Ascending aorta (tissue), 2 donors: Measurements from ENCODE around the gene LIPK. TPM values are rescaled to one million over a fixed set of nuclear protein-coding genes. Genes with fewer than 3 reads are reported as not detected.
A peak's percentile ranks its signal among the peaks of the same experiment; 100 is the strongest.
"Not testable (repeated sequence)": the region's sequence is repeated elsewhere in the genome, so short reads cannot be mapped to it uniquely, and the experiment has no call there.

Source experiments
- DNase-seq, 2 donors: peaks; one replicate each; pipeline ENCODE4 v3.0.0-alpha.2; 2019; ENCODE audit warnings: low spot score in 2 of 2
- H3K27ac ChIP-seq, 2 donors: fragments of 200-600 bp; sonication (generic); one replicate each; pipeline ENCODE4 v1.5.1; 2016 to 2017; ENCODE audit warnings: mild to moderate bottlenecking in 1 of 2
- H3K27me3 ChIP-seq: fragments of 200-600 bp; sonication (generic); one replicate; pipeline ENCODE4 v1.5.1; 2017
- H3K36me3 ChIP-seq, 2 donors: fragments of 200-600 bp; sonication (generic); one replicate each; pipeline ENCODE4 v1.5.1; 2016
- H3K4me1 ChIP-seq, 2 donors: fragments of 200-600 bp; sonication (generic); one replicate each; pipeline ENCODE4 v1.5.1; 2016 to 2017; ENCODE audit warnings: mild to moderate bottlenecking in 1 of 2
- H3K4me3 ChIP-seq, 2 donors: fragments of 200-600 bp; sonication (generic); one replicate each; pipeline ENCODE4 v1.5.1; 2016 to 2017; ENCODE audit warnings: mild to moderate bottlenecking in 1 of 2
- H3K9me3 ChIP-seq, 2 donors: fragments of 200-600 bp; sonication (generic); one replicate each; pipeline ENCODE4 v1.5.1; 2016
- intact Hi-C: fragments of 100-400 bp; cut with DNase I; formaldehyde crosslinking; loops from one replicate; pipeline ENCODE4 v1.15.1; 2023
- total RNA-seq: library from RNA; depleted of rRNA; stranded (reverse); fragments of >200 nt; gene quantifications from one replicate; pipeline ENCODE4 v1.1.0, GENCODE V29; 2016
- TF ChIP-seq, protein P1 (sequence below), 3 experiments: fragments of 200-600 bp in 2 of 3; fragments of 450-650 bp in 1 of 3; sonication (generic) in 2 of 3; IDR thresholded peaks; one replicate each; pipeline ENCODE4 v1.5.1; 2016 to 2019; ENCODE audit warnings: antibody characterized with exemption in 3 of 3, mild to moderate bottlenecking in 1 of 3, moderate library complexity in 1 of 3

LIPK gene
- total RNA-seq, 1 donor from 2014 or later: not detected

DNA sequence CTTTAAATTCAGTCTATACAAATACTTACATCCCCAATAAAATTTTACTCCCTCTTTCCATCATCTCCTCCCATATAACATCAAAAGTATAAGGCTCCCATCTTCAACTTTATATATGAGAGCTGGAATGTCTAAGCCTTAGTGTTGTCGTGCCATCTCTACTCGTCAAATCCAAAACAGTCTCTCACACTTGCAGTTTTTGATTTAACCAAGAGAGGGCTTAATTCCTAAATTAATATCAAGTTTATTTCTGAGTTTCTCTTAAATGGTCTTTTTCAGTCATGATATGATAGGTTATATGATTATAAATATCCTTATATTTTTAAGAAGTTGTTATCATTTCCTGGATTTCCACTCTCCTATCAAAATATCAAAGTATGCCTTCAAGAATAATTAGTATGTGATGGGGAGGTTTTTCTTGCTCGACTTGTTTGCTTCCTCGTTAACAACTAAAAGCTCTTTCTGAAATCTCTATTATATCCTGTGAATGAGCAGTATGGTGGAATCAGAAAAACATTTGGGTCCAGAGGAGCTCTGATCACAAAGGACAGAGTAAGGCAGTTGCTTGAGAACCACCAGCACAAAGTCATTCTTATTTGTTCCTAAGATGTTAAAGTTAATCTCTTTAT lies 12.5 kb upstream of the LIPK start:
- Histone ChIP-seq H3K9me3 (no peaks in the 10 kb centered on the region), H3K27me3 (no peaks in the 10 kb centered on the region), H3K4me1 (no peaks in the 10 kb centered on the region), H3K36me3 (no peaks in the 10 kb centered on the region), H3K4me3 (no peak overlapping the region), H3K27ac (no peak overlapping the region)
- TF ChIP-seq, protein P1, sequence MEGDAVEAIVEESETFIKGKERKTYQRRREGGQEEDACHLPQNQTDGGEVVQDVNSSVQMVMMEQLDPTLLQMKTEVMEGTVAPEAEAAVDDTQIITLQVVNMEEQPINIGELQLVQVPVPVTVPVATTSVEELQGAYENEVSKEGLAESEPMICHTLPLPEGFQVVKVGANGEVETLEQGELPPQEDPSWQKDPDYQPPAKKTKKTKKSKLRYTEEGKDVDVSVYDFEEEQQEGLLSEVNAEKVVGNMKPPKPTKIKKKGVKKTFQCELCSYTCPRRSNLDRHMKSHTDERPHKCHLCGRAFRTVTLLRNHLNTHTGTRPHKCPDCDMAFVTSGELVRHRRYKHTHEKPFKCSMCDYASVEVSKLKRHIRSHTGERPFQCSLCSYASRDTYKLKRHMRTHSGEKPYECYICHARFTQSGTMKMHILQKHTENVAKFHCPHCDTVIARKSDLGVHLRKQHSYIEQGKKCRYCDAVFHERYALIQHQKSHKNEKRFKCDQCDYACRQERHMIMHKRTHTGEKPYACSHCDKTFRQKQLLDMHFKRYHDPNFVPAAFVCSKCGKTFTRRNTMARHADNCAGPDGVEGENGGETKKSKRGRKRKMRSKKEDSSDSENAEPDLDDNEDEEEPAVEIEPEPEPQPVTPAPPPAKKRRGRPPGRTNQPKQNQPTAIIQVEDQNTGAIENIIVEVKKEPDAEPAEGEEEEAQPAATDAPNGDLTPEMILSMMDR (IDR thresholded peaks at IDR 0.05): peak in 1 of 3 experiments; percentile 6
- no peak for DNase-seq
- intact Hi-C loops: no loop called here

DNA sequence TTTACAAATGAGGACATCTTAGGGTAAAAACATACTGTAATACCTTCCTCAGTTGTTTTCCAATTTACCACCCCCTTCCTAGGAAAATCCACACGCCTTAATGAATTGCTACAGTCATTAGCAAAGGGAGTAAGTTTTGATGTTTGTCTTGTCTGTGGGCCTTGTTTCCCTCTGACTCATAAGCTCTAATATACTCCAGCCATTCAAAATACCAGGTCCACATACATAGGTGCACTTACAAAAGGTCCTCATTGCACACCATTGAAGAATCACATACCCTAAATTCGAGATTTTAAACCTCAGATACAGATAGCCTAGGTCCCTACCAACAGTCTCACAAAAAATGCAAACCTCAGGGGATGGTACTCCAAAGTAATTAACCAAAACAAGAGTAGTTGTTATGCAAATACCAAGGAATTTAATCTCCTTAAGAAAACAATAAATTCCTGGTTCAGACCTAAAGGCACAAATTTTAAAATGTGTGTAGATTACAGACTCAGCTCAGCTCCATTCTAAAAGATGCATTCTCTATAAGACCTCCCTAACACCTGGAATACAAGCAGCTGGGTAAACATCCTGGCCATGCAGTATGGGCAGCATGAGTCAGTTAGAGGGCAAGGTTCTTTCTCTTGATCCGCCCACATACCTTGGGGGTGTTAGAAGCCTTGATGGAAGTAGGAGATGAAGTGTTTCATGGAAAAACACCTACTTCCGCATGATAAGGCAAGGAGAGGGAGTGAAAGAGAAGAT lies 3.0 kb upstream of the LIPK start:
- Histone ChIP-seq H3K36me3 (no peaks in the 10 kb centered on the region), H3K9me3 (no peaks in the 10 kb centered on the region), H3K4me1 (no peaks in the 10 kb centered on the region), H3K27ac (no peak overlapping the region), H3K27me3 (no peaks in the 10 kb centered on the region), H3K4me3 (no peak overlapping the region)
- TF ChIP-seq, protein P1 (IDR thresholded peaks at IDR 0.05): no peak
- no peak for DNase-seq
- intact Hi-C loops: no loop called here

DNA sequence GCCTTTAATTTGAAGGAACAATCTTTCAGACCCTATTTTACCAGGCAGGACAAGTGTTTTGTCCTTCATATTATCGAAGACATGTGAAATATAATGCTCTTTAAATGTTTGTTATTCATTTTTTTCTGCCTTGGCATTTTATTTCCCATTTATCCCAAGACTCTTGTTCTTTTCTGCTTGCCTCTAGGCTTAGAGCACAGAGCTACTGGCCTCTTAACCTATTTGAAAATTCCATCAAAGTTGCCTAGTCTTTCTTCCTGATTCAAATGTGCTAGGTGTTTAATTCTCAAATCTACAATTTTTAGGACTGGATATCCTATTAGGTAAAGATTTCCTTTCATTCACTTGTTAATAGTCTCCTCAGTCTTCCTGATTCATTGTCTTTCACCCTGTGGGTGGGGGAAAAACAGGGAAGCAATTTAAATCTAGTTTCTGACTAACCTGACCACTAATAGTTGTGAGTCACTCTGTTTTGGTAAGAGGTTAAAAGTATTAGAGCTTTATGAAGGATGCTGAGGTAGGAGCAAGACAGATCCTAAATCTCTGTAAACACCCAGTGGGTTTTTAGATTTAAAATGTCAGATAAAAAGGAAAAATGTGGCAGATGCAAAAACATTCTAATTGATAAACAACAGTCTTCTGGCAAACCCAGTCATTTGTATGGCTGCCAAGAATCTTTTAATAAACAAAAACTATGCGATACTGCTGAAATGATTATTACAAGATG lies 1.5 kb downstream of the LIPK start:
- intact Hi-C loops: no loop called here
- Histone ChIP-seq H3K4me3 (no peak overlapping the region), H3K27ac (no peak overlapping the region), H3K27me3 (no peaks in the 10 kb centered on the region), H3K9me3 (no peaks in the 10 kb centered on the region), H3K36me3 (no peaks in the 10 kb centered on the region), H3K4me1 (no peaks in the 10 kb centered on the region)
- TF ChIP-seq, protein P1 (IDR thresholded peaks at IDR 0.05): no peak
- no peak for DNase-seq

DNA sequence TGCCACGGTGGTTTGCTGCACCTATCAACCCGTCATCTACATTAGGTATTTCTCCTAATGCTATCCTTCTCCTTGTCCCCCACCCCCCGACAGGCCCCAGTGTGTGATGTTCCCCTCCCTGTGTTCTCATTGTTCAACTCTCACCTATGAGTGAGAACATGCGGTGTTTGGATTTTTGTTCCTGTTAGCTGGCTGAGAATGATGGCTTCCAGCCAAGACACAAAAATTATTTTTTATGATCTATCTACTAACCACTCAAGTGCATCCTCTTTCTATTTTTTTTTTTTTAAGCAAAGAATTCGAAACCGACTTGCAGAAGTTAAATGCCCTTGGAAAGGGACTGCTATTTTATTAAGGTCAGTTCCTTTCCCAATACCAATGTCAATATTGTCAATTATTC lies 3.3 kb downstream of the LIPK start:
- H3K4me1 ChIP-seq, H3K4me3 ChIP-seq, H3K27ac ChIP-seq, H3K27me3 ChIP-seq, H3K9me3 ChIP-seq, DNase-seq, H3K36me3 ChIP-seq, intact Hi-C loops: not testable (repeated sequence)

DNA sequence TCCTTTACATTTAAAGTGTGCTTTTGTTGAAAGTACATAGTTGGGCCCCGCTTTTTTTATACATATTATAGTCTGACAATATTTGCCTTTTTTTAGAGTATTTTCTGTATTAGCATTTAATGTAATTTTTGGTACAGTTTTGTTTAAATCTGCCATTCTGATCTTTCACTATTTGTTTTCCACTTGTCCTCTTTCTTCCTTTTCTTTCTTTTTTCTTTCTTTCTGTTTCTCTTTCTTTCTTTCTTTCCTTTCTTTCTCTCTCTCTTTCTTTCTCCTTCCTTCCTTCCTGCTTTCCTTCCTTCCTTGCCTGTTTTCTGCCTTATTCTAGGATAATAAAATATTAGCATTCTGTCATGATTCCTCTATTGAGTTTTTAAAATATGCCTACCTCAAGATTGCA lies 9.5 kb downstream of the LIPK start:
- no peak overlapping the region for H3K4me3 ChIP-seq
- no peaks in the 10 kb centered on the region for H3K4me1 ChIP-seq
- intact Hi-C loops: no loop called here
- TF ChIP-seq, protein P1 (IDR thresholded peaks at IDR 0.05): no peak
- H3K9me3 ChIP-seq: no peaks in the 10 kb centered on the region
- DNase-seq: no peak
- H3K36me3 ChIP-seq: no peaks in the 10 kb centered on the region
- no peak overlapping the region for H3K27ac ChIP-seq
- no peaks in the 10 kb centered on the region for H3K27me3 ChIP-seq

- no peak for DNase-seq
- Histone ChIP-seq H3K27me3 (no peaks in the 10 kb centered on the region), H3K4me1 (no peaks in the 10 kb centered on the region), H3K27ac (no peak overlapping the region), H3K9me3 (no peaks in the 10 kb centered on the region), H3K4me3 (no peak overlapping the region), H3K36me3 (no peaks in the 10 kb centered on the region)
- TF ChIP-seq, protein P1 (IDR thresholded peaks at IDR 0.05): no peak
- intact Hi-C loops: no loop called here
Observed at GRCh38 chr10:88721392-88721791, 15.3 kb downstream of the LIPK start.
